ENCODE measurements around the gene PTPRQ.

Gene PTPRQ

DNA sequence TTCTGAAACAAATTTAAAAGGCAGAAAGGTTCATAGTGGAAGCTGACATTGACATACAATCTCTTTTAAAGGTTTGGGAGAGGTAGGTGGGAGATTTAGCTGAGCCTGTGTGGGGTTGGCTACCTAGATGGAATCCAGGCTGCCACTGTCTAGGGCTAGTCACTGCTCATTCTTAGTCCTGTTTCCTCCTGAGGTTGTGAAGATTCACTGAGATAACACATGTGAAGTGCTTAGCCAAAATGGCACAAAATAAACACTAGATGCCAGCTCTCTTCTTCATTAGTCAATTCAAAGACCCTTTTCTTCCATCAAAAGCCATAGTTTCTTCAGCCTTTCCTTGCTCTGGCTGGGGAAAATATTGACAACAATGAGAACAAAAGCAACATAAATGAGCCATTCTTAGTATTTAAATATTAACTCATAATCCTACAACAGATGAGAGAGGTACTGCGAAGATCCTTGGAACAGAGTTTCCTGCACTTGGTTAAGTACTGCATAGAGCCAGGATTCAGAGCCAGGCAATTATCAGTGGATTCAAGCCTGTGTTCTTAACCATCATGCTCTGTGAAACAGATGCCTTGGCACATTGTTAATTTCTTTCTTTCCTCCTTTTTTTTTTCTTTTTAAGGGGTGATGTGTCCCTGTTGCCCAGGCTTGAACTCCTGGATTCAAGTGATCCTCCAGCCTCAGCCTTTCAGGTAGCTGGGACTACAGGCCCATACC is 266.9 kb downstream of the PTPRQ start:
- no peak for DNase-seq (ENCODE audit: low read depth)
- H3K4me3 ChIP-seq (ENCODE audit: low read depth, low read length) = no peak overlapping the region
- TF ChIP-seq, protein P1, sequence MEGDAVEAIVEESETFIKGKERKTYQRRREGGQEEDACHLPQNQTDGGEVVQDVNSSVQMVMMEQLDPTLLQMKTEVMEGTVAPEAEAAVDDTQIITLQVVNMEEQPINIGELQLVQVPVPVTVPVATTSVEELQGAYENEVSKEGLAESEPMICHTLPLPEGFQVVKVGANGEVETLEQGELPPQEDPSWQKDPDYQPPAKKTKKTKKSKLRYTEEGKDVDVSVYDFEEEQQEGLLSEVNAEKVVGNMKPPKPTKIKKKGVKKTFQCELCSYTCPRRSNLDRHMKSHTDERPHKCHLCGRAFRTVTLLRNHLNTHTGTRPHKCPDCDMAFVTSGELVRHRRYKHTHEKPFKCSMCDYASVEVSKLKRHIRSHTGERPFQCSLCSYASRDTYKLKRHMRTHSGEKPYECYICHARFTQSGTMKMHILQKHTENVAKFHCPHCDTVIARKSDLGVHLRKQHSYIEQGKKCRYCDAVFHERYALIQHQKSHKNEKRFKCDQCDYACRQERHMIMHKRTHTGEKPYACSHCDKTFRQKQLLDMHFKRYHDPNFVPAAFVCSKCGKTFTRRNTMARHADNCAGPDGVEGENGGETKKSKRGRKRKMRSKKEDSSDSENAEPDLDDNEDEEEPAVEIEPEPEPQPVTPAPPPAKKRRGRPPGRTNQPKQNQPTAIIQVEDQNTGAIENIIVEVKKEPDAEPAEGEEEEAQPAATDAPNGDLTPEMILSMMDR (IDR thresholded peaks at IDR 0.05; ENCODE audit: low read depth, low read length, missing control alignments) = no peak

DNA sequence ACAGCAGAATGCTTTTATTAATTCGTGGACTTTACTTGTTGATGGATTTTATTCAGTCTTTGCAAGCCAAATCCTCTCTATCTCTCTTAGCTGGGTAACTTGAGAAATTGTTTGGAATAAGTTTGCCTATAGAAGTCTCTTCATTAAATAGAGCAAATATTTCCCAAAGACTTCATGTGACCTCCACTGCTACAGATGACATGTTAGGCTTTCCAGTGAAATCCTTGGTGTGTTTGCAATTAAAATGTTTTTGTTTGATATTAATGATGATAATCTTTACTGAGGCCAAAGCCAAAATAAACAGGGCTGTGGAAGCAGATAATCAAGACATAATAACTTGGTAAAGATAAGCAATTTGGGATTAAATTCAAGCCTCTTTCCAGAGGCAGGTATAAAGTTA is 267.8 kb downstream of the PTPRQ start:
- DNase-seq (ENCODE audit: low read depth) = no peak
- TF ChIP-seq, protein P1 (IDR thresholded peaks at IDR 0.05; ENCODE audit: low read depth, low read length, missing control alignments) = no peak
- no peak overlapping the region for H3K4me3 ChIP-seq (ENCODE audit: low read depth, low read length)

DNA sequence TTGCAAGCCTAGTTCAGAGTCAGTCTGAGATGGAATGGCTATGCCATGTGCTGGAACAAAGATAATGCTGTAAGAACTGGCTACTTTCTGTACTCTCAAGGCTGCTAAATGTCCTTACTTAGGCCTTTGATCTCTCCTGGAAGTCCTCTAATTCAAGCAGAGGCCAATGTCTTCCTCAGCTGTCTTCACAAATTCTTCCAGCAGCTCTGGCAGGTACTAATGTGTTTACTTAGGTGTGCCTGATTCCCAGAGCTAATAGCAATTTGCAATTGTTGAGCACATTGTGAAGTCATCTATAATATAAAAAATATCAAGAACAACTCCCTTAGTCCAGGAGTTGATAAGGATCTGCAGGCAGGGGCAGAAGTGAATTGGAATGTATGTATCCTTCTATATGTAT is 268.8 kb downstream of the PTPRQ start:
- DNase-seq (ENCODE audit: low read depth) = no peak
- TF ChIP-seq, protein P1 (IDR thresholded peaks at IDR 0.05; ENCODE audit: low read depth, low read length, missing control alignments) = no peak
- H3K4me3 ChIP-seq (ENCODE audit: low read depth, low read length) = no peak overlapping the region

DNA sequence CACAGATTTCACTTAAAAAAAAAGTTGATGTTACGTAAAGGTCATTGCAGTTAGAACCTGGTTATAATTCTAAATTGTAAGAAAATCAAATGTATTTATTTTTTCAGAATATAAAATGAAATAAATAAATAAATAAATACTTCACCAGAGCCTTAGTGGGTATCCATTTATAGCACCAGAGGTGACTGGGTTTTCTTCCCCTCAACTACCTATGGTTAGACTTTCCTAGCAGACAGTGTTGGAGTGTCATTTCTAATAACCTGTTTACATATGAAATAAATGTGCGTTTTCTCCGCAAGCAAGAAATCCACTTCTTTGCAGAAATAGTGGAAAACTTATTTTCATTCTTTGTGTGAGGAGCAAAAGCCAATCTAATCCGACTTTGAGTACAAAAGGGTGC is 269.4 kb downstream of the PTPRQ start:
- TF ChIP-seq, protein P1 (IDR thresholded peaks at IDR 0.05; ENCODE audit: low read depth, low read length, missing control alignments) = no peak
- no peak for DNase-seq (ENCODE audit: low read depth)
- H3K4me3 ChIP-seq (ENCODE audit: low read depth, low read length) = no peak overlapping the region

DNA sequence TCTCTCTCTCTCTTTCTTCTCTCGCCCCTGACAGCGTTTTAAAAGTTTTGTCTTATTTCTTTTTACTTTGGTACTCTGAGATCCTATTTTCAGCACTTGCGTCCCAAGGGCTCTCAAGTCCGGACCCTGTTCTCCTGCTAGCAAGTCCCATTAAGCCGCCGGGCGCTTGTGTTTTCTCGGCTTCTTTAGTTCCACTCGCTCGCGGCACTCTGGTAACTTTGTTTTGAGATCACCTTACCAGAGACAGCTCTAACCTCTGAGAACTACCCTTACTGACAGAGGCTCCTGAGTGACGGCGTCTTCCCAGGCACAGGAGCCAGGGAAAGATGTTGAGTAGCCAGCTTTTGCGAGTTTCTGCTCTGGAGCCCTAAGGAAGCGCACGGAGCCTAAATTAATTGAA is 270.0 kb downstream of the PTPRQ start:
- H3K4me3 ChIP-seq (ENCODE audit: low read depth, low read length) = no peak overlapping the region
- DNase-seq (ENCODE audit: low read depth) = no peak
- TF ChIP-seq, protein P1 (IDR thresholded peaks at IDR 0.05; ENCODE audit: low read depth, low read length, missing control alignments) = no peak

DNA sequence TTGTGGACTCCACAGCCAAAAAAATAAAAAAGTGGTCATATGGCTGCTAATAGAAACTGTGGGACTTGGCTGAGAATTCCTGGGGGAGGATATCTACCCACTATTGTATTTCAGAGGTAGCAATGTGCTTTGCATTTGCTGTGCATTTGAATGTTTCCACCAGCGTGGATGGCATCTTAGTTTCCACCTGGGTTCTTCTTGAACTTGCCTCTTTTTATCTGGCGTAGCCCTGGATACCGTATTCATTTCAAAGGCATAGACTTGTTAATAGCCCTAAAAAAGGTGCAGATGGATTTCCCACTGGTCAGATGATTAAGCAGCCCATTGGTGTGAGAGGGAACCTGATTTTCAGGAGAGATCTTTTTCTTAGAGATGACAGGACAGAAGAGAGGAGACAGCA is 270.8 kb downstream of the PTPRQ start:
- H3K4me3 ChIP-seq (ENCODE audit: low read depth, low read length) = no peak overlapping the region
- TF ChIP-seq, protein P1 (IDR thresholded peaks at IDR 0.05; ENCODE audit: low read depth, low read length, missing control alignments) = no peak
- DNase-seq (ENCODE audit: low read depth) = no peak

DNA sequence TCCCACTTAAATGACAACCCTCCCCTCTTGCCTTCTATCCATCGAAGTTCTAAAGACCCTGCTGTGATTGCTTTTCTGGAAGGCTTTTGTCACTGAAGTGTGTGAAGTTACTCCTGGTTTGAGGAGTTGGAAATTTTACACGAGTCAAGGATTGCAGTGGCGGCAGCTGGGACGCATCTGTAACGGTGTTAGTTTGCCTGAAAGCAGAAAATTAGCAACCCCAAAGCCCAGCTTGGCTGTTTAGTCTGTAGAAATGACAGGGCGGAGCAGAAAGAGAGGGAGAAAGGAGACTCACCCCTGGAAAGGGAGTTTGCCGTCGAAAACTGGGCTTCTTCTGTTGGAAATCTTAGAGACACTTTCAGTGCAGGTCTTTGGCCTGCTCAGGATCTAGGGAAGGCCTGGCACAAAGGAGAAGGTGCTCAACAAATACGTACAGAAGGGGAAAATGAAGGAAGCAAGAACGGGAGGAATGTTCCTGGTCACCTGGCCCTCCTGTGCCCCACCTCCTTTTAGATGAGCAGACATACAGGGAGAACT is 271.7 kb downstream of the PTPRQ start:
- no peak overlapping the region for H3K4me3 ChIP-seq (ENCODE audit: low read depth, low read length)
- TF ChIP-seq, protein P1 (IDR thresholded peaks at IDR 0.05; ENCODE audit: low read depth, low read length, missing control alignments) = no peak
- DNase-seq (ENCODE audit: low read depth) = no peak
